ENCODE data around the gene GIGYF2. TPM values are rescaled to one million over a fixed set of nuclear protein-coding genes. Genes with fewer than 3 reads are reported as not detected.
A peak's percentile ranks its signal among the peaks of the same experiment; 100 is the strongest.
"Not testable (repeated sequence)": the region's sequence is repeated elsewhere in the genome, so short reads cannot be mapped to it uniquely, and the experiment has no call there.

GIGYF2 gene
- total RNA-seq, 1 experiment from 2014 or later: 29.6 TPM

- DNase-seq (ENCODE audit: low read depth): no peak
- in situ Hi-C loops (cut with HindIII; ENCODE audit: low pct_unique_long_range_greater_than_20kb, low sequenced_read_pairs): no loop called here
These were observed 197.6 kb downstream of the GIGYF2 start for GRCh38 chr2:232894746-232895145.

- DNase-seq (ENCODE audit: low read depth): no peak
- in situ Hi-C loops (cut with HindIII; ENCODE audit: low pct_unique_long_range_greater_than_20kb, low sequenced_read_pairs): no loop called here
These were observed 199.0 kb downstream of the GIGYF2 start for GRCh38 chr2:232896111-232896510.

GRCh38 chr2:232896720-232897597, 199.8 kb downstream of the GIGYF2 start:
- in situ Hi-C loops (cut with HindIII; ENCODE audit: low pct_unique_long_range_greater_than_20kb, low sequenced_read_pairs): no loop called here
- DNase-seq (ENCODE audit: low read depth): no peak

- no peak for DNase-seq (ENCODE audit: low read depth)
- in situ Hi-C loops (cut with HindIII; ENCODE audit: low pct_unique_long_range_greater_than_20kb, low sequenced_read_pairs): no loop called here
These were observed 200.7 kb downstream of the GIGYF2 start for GRCh38 chr2:232897598-232898408.

DNA sequence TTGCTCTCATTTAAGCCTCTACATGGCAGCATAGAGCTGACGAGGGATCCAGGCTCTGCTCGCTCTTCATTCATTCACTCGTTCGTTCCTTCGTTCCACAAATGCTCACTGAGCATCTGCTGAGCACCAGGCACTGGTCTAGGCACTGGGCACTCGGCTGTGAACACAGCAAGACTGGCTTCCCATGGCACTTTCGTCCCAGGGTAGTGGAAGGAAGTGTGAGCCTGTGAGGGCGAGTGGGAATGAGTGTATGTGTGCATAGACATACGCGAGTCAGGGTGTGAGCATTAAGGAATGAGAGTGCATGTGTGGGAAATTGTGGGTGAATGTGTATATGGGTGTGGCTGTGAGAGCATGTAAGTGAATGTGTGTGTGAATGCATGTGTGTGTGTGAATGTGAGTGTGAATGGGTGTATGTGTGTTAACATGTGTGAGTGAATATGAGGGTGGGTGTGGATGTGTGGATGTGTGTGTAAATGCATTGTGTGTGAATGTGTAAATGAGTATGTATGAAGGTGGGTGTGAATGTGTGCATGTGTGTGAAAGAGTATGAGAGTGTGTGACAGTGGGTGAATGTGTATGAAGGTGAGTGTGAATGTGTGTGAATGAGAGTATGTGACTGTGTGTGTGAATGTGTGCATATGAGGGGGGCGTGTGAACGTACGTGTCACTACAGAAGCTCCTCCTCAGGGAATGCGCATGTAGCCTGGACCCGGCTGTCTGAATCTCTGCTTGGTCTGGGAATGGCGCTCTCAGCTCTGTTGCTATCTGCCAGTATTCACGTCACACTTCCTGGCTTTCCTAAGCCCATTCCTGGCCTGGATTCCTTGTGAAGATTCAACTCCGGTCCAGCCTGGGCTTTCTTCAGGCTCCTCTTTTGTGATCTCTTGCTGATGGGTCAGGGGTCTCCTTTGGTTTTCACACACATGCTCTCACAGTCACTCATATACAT, 201.7 kb downstream of the GIGYF2 start:
- in situ Hi-C loops (cut with HindIII; ENCODE audit: low pct_unique_long_range_greater_than_20kb, low sequenced_read_pairs): no loop called here
- no peak for DNase-seq (ENCODE audit: low read depth)

DNA sequence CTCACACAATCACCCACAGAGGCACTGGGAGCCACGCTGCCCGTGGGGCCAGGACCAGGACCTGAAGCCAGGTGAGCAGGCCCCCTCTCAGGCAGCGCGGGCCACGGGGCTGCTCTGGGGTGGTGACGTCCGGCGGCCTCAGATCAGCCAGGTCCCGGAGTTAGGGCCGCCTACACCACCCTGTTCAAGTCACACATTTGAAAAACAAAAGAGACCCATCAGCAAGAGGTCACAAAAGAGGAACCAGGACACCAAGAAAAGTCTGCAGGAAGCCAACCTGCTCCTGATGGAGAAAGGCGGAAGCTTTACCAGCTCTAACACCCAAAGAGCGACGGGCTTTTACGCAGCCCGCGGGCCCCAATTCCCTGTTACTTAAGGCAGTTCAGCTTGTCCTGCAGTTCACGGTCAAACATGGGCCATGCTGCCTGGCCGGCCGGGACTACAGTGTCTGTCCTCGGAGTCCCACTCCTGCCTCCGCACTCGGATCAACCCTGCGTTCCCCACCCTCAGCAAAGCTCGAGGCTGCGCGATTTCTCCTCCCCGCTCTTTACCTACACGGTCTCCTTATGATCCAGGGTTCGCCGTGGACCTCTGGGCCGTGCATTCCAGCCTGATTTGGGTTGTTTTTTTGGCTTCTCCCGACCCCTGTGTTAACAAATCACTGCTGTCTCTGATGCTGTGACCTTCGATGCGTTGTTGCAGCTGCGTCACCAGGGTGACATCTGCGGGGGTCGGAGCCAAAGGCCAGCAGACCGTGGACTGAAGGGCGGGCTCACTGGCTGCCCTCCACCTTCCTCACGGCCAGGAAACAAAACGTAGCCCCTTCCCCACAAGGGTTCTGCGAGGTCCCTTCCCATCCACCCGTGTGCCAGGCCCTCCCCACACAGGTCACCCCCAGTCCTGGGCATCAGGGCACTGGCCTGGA, 203.9 kb downstream of the GIGYF2 start:
- in situ Hi-C loops (cut with HindIII; ENCODE audit: low pct_unique_long_range_greater_than_20kb, low sequenced_read_pairs): no loop called here
- DNase-seq (ENCODE audit: low read depth): no peak

- DNase-seq (ENCODE audit: low read depth): peak; percentile 77
- in situ Hi-C loops (cut with HindIII; ENCODE audit: low pct_unique_long_range_greater_than_20kb, low sequenced_read_pairs): no loop called here
These were observed 204.8 kb downstream of the GIGYF2 start for GRCh38 chr2:232901736-232902578.

GRCh38 chr2:232903989-232904388, 206.9 kb downstream of the GIGYF2 start:
- in situ Hi-C loops (cut with HindIII; ENCODE audit: low pct_unique_long_range_greater_than_20kb, low sequenced_read_pairs): no loop called here
- no peak for DNase-seq (ENCODE audit: low read depth)

GRCh38 chr2:232906867-232907717, 210.0 kb downstream of the GIGYF2 start:
- DNase-seq (ENCODE audit: low read depth); in situ Hi-C loops (cut with HindIII; ENCODE audit: low pct_unique_long_range_greater_than_20kb, low sequenced_read_pairs): not testable (repeated sequence)

DNA sequence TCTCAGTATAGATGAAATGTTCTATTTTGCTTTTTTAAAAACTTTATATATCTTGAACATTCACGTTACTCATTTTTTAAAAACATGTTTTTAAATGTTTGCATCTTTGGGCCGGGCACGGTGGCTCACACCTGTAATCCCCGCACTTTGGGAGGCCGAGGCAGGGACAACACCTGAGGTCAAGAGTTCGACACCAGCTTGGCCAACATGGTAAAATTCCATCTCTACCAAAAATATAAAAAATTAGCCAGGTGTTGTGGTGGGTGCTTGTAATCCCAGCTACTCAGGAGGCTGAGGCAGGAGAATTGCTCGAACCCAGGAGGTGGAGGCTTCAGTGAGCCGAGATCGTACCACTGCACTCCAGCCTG, 210.6 kb downstream of the GIGYF2 start:
- in situ Hi-C loops (cut with HindIII; ENCODE audit: low pct_unique_long_range_greater_than_20kb, low sequenced_read_pairs); DNase-seq (ENCODE audit: low read depth): not testable (repeated sequence)

DNA sequence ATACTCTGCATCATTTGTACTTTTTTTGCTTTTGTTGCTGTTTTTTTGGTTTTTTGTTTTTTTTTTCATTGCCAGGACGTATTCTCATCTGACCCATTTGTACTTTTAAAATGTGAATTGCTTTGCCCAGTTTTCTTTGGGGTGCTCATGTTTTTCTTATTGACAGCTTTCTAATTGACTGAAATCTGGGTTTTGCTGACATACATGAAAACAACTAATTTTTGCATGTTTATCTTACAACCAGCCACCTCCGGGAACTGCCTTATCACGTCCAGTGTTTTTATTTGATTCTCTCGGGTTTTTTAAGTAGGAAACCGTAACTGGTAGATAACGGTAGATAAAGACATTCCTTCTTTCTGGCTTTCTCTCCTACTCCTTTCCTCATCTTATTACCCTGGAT, 211.6 kb downstream of the GIGYF2 start:
- in situ Hi-C loops (cut with HindIII; ENCODE audit: low pct_unique_long_range_greater_than_20kb, low sequenced_read_pairs): no loop called here
- DNase-seq (ENCODE audit: low read depth): no peak

Other genes with a start within 250 kb of the GIGYF2 start
- gene ALPI, start 241.2 kb upstream of the GIGYF2 start, total RNA-seq (2014; rRNA removed; shearing (Covaris generic); ENCODE audit: low replicate concordance): not detected in 2 replicates
- 1.0 TPM in 1 of 2 replicates, not detected in the other for gene ECEL1, start 209.5 kb upstream of the GIGYF2 start, total RNA-seq (2014; rRNA removed; shearing (Covaris generic); ENCODE audit: low replicate concordance)
- gene PRSS56, start 176.9 kb upstream of the GIGYF2 start, total RNA-seq (2014; rRNA removed; shearing (Covaris generic); ENCODE audit: low replicate concordance): not detected in 2 replicates
- not detected in 2 replicates for gene CHRND, start 171.2 kb upstream of the GIGYF2 start, total RNA-seq (2014; rRNA removed; shearing (Covaris generic); ENCODE audit: low replicate concordance)
- not detected in 2 replicates for gene CHRNG, start 157.6 kb upstream of the GIGYF2 start, total RNA-seq (2014; rRNA removed; shearing (Covaris generic); ENCODE audit: low replicate concordance)
- gene TIGD1, start 146.8 kb upstream of the GIGYF2 start, total RNA-seq (2014; rRNA removed; shearing (Covaris generic); ENCODE audit: low replicate concordance): 1.6 and 2.2 TPM in 2 replicates
- 74.2 and 146 TPM in 2 replicates for gene EIF4E2, start 146.6 kb upstream of the GIGYF2 start, total RNA-seq (2014; rRNA removed; shearing (Covaris generic); ENCODE audit: low replicate concordance)
- gene EFHD1, start 63.7 kb upstream of the GIGYF2 start, total RNA-seq (2014; rRNA removed; shearing (Covaris generic); ENCODE audit: low replicate concordance): 0.57 TPM in 1 of 2 replicates, not detected in the other
- gene KCNJ13, start 79.2 kb downstream of the GIGYF2 start, total RNA-seq (2014; rRNA removed; shearing (Covaris generic); ENCODE audit: low replicate concordance): not detected in 2 replicates
- 2.0 and 14.6 TPM in 2 replicates for gene SNORC, start 172.9 kb downstream of the GIGYF2 start, total RNA-seq (2014; rRNA removed; shearing (Covaris generic); ENCODE audit: low replicate concordance)